ENCODE data around the gene MRPL44.
A peak's percentile ranks its signal among the peaks of the same experiment; 100 is the strongest.
"Not testable (repeated sequence)": the region's sequence is repeated elsewhere in the genome, so short reads cannot be mapped to it uniquely, and the experiment has no call there.

MRPL44 gene

DNA sequence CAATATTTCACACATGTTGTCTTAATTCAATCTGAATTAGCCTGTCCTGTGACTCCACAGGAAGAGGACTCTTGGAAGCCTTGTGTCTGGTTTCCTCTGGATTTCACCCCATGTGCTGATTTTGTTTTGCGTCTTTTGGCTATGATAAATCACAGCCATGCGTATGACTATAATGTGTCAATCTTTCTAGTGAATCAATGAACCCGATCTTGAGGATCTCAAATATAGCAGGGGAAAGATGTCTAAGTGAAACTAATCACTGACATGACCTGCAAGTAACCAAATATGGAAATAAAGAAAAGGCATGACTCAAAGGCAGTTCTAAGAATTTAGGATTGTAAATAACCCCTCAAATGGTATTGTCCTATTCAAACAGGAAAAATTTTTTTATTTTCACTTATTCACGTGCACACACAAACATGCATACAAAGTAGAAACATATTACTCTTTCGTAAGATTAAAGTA is 20.4 kb upstream of the MRPL44 start:
- DNase-seq (ENCODE audit: low read depth): no peak

DNA sequence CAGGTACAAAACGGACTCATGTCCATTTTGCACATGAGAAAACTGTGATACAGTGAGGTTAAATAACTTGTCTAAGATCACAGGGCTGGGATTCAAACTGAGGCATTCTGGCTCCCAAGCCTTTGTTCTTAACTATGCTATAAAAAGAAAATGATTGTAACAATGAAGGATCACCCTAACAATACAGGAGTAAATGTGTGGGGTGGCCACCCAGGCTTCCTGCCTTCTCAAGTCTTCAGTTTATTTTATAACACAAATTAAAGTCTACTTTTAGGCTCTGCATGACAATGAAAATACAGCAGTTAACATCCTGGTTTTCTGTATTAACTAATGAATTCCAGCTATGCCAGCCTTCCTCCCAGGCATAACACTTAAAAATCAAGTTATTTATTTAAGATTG is 19.7 kb upstream of the MRPL44 start:
- no peak for DNase-seq (ENCODE audit: low read depth)

DNA sequence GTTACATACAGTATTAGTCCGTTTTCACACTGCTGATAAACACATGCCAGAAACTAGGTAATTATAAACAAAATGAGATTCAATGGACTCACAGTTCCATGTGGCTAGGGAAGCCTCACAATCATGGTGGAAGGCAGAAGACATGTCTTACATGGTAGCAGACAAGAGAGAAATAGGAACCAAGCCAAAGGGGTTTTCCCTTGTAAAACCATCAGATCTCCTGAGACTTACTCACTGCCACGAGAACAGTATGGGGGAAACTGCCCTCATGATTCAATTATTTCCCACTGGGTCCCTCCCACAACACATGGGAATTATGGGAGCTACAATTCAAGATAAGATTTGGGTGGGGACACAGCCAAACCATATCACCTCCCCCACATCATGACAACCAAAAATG is 17.8 kb upstream of the MRPL44 start:
- DNase-seq (ENCODE audit: low read depth): not testable (repeated sequence)

DNA sequence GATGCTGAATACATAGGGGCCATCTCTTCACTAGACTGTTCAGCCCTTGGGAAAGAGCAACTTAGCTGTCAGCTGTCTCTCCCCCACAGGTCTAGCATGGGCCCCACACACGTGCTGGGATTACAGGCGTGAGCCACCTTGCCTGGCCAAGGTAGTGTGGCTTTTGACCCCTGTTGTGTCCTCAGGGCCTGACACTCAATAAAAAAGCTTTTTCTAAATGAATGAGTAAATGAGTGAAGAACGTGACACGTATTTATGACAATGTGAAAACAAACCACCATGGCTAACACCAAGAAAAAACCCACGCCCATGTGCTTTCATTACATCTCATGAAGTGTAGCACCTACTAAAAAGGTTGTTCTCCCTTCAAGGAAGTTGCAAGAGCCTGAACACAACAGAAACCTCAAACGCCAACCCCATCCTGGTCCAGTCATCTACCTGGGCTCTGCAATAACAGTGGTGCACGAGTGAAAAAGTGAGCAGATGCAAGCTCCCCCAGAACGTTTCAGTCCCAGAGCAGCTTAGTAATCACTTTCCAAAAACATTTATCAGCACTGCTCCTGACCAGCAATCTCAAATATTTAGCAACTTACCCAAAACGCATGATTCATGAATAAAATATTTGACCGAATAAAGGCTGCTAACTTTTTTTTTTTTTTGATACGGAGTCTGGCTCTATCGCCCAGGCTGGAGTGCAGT is 15.5 kb upstream of the MRPL44 start:
- no peak for DNase-seq (ENCODE audit: low read depth)

DNA sequence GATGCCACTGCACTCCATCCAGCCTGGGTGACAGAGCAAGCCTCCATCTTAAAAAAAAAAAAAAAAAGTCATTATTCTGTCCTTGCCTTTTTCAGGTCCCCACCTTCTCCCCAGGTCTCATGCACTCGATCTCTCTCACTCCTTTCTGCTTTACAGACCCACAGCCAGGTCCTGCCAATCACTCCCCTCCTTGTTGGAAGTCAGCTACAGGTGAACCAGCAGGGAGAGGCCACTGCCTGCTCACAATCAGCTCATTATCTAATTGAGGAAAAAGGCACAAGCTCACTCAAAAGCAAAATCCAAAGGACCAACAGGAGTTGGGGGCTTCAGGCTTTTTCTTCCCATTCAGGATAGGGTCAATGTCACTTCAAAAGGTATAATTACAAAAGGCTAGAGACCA is 14.1 kb upstream of the MRPL44 start:
- DNase-seq (ENCODE audit: low read depth): no peak

DNA sequence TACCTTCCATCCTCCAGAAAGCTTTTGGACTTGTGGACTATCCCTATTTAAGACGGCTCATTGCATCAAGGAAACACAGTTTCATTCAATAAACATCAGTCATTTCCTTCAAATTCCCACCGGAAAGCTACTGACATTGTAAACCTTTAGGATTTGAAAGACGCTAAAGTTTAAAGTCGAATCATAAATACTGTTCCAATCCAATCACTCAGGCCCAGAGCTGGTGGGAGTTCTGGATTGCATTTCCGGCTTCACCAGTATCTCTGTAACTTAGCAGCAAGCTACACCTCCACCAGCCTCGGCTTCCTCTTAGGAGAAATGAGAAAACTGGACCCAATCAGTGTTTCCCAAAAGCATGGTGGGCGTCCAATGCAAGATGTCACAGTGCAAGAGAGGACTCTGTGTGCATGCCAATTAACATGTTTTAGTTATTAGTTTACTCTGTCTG is 13.7 kb upstream of the MRPL44 start:
- DNase-seq (ENCODE audit: low read depth): no peak

DNA sequence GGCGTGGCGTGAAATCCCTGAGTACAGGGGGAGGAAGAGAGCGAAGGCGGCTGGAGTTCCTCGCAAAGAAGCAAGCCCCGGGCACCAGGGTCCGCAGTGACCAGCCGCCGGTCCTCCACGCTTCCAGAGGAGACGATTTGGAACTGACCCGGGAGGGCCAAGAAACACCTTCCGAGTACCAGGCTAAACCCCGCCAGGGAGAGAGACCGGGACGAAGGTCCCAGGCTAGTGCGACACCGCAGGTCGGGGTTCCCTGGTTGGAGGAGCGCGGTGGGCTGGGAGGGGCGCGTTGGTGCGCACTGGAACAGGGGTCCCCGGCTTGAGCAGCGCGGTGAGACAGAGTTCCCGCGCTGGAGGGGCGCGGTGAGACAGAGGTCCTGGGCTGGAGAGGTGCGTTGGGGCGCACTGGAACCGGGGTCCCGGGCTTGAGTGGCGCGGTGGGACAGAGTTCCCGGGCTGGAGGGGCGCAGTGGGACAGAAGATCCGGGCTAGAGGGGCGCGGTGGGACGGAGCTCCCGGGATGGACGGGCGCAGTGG is 13.0 kb upstream of the MRPL44 start:
- DNase-seq (ENCODE audit: low read depth): peak; percentile 19

DNA sequence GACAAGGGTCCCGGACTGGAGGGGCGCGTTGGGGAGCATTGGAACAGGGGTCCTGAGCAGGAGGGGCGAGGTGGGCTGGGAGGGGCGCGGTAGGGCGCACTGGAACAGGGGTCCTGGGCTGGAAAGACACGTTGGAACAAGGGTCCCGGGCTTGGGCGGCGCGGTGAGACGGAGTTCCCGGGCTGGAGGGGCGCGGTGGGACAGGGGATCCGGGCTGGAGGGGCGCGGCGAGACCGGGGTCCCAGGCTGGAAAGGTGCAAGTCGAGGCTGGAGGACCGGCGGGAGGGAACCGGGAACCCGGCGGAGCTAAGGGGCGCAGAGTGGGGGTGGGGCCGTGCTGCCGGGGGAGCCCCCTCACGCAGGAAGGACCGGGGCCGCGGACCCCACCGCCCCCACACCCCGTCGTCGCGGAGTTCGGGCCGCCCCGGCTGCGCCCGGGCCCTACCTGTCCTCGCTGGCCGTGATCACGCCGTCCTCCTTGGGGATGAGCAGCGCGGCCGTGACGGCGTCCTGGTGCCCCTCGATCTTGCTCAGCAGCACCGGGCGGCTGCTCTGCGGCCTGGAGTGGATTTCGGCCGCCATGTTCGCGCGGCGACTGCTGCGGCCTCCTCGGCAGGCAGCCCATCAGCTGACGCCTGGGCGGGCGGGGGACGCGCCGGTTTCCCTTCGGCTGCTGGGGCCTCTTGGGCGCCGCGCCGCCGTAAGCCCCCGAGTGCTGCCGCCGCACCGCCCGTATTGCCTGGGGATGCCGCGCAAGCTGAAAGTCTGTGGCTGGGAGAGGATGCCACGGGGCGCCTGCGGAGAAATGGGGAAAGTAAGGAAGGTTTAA is 12.3 kb upstream of the MRPL44 start, which contains the start of gene WDFY1:
TSS of gene WDFY1 (minus strand) at position 633 of the 829 bp plus-strand sequence. CDS start at position 582, 51 bp downstream.
- DNase-seq (ENCODE audit: low read depth): peak; percentile 53

DNA sequence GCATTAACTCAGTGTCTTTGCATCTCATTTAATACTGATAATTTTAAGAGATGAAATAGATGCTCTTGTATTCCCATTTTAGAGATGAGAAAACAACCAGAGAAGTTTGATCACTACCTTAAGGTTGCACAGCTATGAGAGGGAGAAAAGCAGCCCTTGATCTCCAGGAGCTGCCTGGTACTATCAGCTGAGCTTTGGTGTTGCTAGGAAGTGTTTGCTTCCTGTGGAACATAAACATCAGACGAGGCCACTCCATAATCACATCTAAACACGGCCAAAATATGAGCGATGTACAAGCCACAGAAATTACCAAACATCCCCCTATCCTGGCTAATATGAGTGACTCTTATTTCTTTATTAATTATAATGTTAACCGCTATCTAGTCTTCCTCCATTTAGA is 11.5 kb upstream of the MRPL44 start:
- no peak for DNase-seq (ENCODE audit: low read depth)

DNA sequence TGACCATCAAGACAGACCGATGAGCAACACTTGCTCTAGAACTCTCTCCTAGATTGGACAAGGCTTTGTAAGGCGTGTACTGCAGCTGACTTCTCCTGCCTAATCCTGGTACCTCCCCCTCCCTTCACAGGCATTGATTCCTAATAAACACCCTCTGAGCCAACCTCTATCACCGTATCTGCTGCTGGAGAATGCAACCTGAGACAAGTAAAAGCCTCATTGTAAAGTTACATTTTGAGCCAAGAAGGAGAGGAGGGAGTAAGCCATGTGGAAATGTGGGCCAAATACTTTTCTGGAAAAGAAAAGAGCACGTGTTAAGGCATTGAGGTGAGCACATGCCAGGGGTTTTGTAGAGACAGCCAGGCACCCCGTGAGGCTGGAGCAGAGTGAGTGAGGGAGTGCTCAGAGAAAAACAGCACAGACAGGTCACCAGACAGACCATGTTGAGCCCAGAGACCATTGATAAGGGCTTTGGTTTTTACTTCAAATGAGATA is 9.5 kb upstream of the MRPL44 start:
- DNase-seq (ENCODE audit: low read depth): no peak

DNA sequence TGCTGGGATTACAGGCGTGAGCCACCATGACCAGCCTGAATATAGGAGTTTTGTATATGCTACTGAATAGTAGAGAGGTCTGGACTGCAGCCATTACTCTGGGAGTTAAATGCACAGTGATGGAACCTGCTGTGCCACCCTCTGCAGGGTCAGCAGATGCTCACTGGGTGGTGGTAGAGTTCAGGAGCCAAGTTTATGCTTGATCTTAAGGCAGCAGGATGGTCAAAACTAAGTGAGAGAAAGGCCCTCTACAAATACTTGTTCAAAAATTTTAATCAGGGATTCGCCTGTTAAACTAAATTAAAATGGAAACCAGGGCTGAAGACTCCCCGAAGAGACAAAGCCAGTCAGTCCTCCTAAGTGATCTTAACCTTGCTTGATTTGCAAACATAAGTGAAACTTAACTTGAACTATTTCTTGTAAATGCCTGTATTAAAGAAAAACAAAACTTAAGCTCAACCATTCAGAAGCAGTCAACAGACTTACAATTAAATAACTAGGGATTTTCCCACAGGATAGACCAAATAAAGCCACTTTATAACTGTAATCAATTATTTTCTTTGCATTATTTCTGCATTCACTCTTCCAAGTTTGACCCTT is 7.9 kb upstream of the MRPL44 start:
- DNase-seq (ENCODE audit: low read depth): no peak

DNA sequence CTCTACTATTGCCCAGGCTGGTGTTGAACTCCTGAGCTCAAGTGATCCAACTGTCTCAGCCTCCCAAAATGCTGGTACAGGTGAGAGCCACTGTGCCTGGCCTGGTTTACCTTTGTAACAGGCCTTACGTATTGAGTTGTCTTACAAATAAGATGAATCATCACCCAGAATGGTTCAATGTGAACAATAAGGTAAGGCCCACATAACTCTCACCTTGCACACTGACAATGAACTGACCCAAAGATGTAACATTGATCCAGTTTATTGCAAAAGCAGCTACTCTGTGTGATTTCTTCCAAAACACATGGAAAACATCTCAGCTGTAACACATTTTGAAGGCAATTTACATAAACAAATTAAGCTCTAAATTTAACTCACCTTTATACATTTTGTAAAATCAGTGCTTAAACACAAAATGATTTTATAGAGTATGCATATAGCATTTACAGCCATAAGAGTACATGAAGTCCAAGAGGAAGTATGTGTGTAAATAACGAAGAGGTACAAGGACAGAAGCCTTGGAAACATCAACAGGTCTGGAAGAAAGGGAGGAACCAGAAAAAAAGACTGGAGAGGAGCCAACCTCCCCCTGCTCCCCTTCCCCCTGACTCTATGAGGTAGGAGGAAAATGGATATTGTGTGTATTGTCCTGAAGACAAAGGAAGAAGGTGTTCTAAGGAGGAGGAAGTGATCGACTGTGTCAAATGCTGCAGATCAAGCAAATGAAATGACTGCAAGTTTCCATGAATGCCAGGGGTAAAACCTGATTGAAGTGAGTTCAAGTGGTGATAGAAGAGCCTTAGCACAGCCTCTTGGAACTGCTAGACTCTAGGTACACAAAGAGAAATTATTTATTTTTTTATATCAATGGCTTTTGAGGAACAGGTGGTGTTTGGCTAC is 6.6 kb upstream of the MRPL44 start:
- DNase-seq (ENCODE audit: low read depth): no peak

DNA sequence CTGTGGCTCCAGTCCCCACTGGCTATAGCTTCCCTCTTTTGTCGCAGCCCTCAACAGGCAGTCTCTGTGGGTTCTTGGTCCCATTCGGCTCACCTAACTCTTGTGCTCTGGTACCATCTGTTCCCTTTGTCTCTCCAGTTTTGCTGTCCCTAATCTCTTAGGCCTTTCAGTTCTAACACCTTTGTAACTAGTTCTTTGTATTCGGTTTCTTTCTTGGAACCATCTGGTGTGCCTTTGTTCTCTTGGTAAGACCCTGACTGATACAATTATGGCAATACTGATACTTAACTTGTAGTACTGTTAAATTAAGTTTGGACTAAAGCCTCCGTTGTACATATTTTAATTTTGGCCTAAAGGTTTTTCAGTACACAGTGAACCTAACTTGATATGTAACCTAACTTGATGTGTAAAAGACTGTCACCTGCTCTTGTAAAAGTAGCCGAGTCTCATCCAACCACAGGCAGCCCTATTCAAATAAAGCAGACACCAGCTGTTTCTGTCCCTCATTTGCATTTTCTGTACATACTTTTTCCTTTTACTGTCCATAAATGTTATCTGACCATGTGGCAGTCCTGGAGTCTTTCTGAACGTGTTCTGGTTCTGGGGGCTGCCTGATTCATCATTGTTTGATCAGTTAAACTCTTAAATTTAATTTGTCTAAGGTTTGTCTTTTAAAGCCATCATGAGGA is 4.8 kb upstream of the MRPL44 start:
- no peak for DNase-seq (ENCODE audit: low read depth)

DNA sequence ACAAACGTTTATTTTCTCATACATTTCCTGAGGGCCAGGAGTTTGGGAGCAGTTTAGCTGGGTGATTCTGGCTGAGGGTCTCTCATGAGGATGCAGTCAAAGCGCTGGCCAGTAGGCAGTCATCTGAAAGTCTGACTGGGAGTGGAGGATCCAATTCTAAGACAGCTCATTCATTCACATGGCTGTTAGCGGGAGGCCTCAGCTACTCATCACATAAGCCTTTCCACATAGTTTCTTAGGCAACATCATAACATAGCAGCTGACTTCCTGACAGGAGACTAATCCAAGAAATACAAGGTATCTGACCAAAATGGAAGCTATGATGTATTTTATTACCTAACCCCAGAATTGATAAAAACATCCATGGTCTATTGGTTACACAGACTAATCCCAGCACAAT is 2.9 kb upstream of the MRPL44 start:
- DNase-seq (ENCODE audit: low read depth): no peak

DNA sequence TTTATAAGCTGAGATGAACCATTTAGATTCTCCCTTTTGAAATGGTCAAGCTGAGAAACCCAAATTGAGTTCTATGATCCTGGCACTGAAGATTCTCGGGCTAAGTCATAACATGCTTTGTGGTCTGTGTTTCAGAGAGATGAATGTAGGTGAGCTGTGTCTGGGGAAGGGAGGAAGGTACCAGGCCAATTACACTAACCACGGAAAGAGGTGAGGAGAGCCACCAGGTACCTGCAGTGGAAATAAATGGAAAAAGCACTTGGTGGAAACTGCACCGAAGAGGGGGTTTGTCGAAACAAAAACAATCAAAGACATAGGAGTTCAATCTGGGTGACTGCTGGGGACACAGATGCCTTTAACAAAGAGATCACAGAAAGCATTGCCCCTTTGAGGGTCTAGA is 963 bp upstream of the MRPL44 start:
- no peak for DNase-seq (ENCODE audit: low read depth)

DNA sequence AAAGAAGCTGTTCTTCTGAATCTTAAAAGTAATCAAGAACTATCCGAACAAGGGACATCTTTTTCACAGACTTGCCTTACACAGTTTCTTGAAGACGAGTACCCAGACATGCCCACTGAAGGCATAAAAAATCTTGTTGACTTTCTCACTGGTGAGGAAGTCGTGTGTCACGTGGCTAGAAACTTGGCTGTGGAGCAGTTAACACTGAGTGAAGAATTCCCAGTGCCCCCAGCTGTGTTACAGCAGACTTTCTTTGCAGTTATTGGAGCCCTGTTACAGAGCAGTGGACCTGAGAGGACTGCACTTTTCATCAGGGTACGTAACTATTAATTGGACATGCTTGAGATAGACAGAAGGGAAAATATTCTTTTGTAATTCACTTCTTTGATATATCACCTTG is 2.4 kb downstream of the MRPL44 start:
- no peak for DNase-seq (ENCODE audit: low read depth)

DNA sequence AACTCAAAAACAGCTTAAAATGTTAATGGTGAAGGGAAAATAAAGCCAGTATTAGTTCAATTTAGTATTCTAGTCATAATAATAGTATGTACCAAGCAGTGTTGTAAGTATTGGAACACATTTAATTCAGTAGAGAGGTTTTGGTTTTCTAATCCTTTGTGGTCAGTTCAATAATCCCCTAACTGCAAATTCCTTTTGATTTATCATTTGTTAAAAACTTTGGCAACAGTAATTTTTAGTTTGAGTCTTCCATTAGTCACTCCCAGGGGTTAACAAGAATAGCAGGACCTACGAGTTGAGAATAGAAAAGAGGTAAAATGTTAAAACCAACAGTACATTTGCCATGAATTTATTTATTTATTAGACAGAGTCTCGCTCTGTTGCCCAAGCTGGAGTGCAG is 10.7 kb downstream of the MRPL44 start:
- DNase-seq (ENCODE audit: low read depth): no peak

DNA sequence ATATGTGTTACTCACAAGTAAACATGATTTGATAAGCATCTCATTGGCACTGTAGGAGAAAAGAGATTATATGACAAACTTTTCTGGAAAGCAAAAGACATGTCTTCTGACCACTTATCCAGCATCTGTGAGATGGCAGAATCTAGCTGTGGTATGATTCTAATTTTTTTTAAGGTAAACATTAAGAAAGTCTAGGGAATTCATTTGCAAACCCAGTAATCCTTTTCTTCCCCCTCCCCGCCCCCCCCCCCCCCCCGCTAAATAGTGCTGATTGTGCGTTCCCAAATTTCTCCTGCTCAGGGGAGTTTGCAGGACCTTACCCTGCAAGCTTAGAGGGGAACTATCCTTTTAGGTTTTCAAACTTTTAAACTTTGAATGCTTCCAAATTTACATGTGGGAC is 12.1 kb downstream of the MRPL44 start:
- no peak for DNase-seq (ENCODE audit: low read depth)

DNA sequence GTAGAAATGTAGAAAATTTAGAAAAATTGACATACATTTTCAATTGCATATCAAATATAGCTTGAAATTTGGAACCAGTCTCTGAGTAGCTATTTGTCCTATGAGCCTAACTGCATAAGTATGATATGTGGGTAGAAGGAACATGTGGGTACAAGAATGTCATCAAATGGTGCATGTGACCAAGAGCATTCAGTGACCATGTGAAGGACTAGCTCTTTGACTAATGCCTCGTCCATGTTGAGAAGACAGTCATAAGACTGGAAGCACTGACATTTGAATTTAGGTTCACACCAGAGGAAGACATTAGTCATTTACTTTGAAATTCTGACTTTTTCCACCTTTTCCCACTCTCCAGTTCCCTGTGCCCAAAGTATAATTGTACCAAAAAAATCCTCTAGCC is 12.6 kb downstream of the MRPL44 start:
- no peak for DNase-seq (ENCODE audit: low read depth)

DNA sequence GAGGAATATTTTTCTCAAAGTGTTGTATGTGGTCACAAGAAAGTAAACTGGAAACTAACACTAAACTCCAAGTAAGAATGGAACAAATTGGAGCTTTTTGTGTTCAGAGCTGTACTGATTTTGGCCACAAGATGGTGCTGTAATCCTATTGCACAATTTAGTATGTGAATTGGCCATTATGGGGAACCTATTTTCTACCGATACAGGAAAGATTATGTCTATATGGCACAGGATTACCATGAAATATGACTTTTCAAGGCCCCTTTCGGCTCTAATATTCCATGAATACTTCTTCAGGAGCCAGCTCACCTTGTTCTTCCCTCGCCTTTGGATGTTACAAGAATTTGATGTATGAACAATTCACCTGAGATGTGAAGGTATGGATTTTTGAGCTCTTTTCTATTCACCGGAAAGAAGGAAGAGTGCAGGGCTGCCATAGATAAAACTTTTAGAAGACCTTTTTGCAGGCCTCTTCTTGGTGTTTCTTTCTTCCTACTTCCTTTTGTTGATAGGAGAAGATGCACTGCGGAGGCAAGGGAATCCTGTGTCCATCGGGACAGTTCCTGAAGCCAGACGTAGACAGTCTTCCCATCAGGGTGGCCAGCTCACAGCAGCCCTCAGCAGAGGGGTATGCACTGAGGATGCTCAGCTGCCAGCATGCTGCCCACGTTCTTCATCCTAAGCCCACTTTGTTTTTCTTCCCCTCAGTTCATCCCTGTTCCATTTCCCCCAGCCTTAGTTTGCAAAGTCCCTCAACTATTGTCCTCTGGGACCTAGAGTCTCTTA is 13.3 kb downstream of the MRPL44 start:
- DNase-seq (ENCODE audit: low read depth): no peak
